Activated naive CD4-positive, alpha-beta T cell treated with anti-CD3 and anti-CD28 coated beads, Interleukin-2, amount 50 U/mL, for 72 hours (primary cell): ENCODE data around the gene RANBP17. TPM values are rescaled to one million over a fixed set of nuclear protein-coding genes. Genes with fewer than 3 reads are reported as not detected.

ENCODE experiments used
- ATAC-seq, 2 donors: fragments of 150-1000 bp; cut with Tn5 transposase; 2 replicates each; pipeline ENCODE4 v1.10.0; 2021; ENCODE audit warnings: mild to moderate bottlenecking in 2 of 2, moderate library complexity in 2 of 2
- DNase-seq, 2 donors: peaks; one replicate each; pipeline ENCODE4 v3.0.0; 2021 to 2022; ENCODE audit warnings: low spot score in 2 of 2
- H3K27ac Mint-ChIP-seq, 2 donors: one replicate each; pipeline ENCODE4 v1.8.0; 2022; ENCODE audit warnings: mild to moderate bottlenecking in 2 of 2, mixed read lengths in 2 of 2
- H3K36me3 Mint-ChIP-seq, 2 donors: one replicate each; pipeline ENCODE4 v1.8.0; 2022; ENCODE audit warnings: mixed read lengths in 2 of 2
- H3K9me3 Mint-ChIP-seq, 2 donors: one replicate each; pipeline ENCODE4 v1.8.0; 2022; ENCODE audit warnings: mixed read lengths in 2 of 2
- total RNA-seq, 2 donors: library from RNA; stranded (reverse); gene quantifications; one replicate each; pipeline ENCODE4 v1.2.3, GENCODE V29; 2022

Gene RANBP17
- total RNA-seq, 2 donors from 2014 or later = not detected

DNA sequence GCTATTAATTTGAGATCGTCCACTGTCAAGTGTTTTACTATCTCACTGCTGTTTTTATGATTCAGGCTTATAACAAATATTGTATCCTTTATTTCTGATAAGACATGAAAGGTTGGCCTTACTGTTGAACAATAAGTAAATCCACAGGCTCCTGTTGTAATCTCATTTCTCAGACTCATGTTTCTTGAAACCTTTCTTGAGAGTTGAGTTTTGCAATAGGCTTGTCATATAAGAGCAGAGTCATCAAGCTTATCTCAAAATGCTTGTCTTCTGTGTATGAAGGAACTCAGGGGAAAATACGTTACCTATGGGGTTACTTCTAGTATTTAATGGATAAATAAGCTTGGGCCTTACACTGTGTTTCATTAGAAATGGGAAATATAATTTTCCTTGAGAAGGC lies 438.0 kb downstream of the RANBP17 start:
- no peak for ATAC-seq
- H3K36me3 Mint-ChIP-seq = no peaks in the 10 kb centered on the region
- no peak for DNase-seq
- H3K9me3 Mint-ChIP-seq = no peaks in the 10 kb centered on the region
- no peak overlapping the region for H3K27ac Mint-ChIP-seq

DNA sequence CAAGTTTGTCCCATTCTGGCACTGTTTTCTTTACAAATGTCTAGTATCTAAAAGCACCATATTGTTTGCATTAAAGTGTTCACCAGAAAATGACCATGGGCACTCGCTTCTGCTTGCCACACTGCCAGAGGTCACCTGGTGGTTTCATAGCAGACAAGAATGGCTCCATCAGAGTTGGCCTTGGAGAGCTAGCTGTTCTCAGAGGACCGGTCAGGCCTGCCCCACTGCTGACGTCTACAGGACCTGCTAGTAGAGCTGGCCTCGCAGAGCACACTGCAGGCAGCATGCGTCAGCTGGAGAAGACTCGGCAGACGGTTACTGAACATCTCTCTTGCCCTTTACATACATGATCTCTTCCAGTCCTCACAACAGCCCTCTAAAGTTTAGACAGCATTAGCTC lies 438.5 kb downstream of the RANBP17 start:
- H3K27ac Mint-ChIP-seq = no peak overlapping the region
- ATAC-seq = no peak
- H3K36me3 Mint-ChIP-seq = no peaks in the 10 kb centered on the region
- H3K9me3 Mint-ChIP-seq = no peaks in the 10 kb centered on the region
- no peak for DNase-seq

DNA sequence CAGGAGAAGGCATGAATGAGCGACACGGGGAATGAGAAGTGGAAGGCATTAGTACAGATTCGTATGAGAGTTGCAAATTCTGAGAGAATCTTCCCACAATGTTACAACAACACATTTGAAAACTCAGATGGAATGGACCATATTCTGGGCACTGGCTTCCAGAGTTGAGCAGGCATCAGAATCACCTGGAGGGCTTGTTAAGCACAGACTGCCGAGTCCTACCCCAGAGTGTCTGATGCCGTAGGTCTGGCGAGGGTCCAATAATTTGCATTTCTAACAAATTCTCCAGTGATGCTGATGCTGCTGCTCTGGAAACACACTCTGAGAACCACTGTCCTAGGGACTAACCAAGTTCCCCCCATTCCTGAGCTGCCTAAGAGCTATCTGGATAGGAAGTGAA lies 444.3 kb downstream of the RANBP17 start:
- no peaks in the 10 kb centered on the region for H3K9me3 Mint-ChIP-seq
- H3K27ac Mint-ChIP-seq = no peak overlapping the region
- DNase-seq = no peak
- no peak for ATAC-seq
- H3K36me3 Mint-ChIP-seq = no peaks in the 10 kb centered on the region

DNA sequence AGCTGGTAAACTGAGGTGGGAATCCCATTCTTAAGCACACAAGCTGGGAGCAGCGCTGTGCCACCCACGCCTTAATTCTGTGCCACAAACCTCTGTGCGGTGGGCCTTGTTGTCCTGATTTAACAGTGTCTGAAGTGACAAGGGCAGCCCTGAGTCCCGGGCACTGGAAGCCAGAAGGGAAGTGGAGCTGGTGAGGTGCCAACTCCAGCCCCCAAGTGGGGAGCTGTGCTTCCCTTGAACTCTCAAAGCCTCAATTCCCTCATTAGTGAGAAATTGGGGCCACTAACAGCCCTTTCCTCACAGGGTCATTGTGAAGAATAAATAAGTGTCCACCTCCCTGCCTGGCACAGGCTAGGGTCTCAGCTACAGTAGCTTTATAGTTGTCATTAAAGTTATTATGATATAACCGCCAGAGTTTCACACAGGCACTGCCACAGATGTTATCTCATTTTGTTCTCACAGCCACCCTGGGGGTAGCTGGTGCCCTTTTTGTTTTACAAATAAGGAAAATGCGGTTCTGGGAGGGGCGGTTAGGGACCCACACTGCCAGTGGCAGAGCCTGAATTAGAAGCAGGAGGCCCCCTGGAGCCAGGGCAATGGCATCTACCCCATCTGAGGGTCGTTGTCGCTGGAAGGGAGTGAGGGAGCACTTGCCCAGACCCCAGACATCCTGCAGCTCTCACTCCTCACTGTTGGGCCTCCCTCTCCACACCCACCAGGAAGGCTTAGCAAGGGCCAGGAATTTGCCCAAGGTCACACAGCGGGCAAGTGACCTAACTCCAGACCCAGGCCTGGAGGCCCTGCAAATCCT lies 445.2 kb downstream of the RANBP17 start:
- ATAC-seq (no peak), DNase-seq (no peak)
- Mint-ChIP-seq H3K9me3 (no peaks in the 10 kb centered on the region), H3K27ac (no peak overlapping the region), H3K36me3 (no peaks in the 10 kb centered on the region)

DNA sequence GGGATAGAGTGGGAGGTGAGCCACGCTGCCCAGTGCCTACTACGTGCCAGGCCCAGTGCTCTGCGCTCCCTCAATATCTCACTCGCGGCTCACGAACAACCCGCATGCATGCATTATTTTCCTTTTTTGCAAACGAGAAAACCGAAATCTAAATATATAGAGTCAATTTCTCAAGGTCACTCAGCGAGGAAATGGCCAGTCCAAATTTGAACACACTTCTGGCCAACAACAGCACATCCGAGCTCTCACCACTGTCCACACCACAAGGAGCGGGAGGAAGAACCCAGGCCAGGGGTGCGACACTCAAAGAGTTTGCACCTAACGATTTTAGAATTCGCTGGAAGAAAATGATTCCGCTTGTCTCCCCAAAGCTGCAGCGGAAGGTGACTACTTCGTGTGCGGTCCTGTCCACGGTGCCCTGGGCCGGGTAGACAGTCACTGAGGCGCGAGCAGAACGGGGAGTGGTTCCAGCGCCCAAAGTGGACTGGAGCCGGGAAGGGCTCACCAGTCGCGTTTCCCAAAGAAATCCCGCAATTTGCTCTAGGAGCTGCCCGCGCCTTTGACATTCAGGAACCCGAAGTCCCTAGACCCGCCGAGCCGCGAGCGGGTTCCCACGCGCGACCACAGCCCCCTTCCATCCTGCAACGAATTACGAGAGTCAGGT lies 446.1 kb downstream of the RANBP17 start:
- peak overlapping the region in 1 of 2 donors; percentile 75 for H3K27ac Mint-ChIP-seq
- H3K36me3 Mint-ChIP-seq = peaks cover 0 to 4% of the 10 kb centered on the region in 2 donors
- ATAC-seq (no peak), DNase-seq (no peak)
- H3K9me3 Mint-ChIP-seq = no peaks in the 10 kb centered on the region

DNA sequence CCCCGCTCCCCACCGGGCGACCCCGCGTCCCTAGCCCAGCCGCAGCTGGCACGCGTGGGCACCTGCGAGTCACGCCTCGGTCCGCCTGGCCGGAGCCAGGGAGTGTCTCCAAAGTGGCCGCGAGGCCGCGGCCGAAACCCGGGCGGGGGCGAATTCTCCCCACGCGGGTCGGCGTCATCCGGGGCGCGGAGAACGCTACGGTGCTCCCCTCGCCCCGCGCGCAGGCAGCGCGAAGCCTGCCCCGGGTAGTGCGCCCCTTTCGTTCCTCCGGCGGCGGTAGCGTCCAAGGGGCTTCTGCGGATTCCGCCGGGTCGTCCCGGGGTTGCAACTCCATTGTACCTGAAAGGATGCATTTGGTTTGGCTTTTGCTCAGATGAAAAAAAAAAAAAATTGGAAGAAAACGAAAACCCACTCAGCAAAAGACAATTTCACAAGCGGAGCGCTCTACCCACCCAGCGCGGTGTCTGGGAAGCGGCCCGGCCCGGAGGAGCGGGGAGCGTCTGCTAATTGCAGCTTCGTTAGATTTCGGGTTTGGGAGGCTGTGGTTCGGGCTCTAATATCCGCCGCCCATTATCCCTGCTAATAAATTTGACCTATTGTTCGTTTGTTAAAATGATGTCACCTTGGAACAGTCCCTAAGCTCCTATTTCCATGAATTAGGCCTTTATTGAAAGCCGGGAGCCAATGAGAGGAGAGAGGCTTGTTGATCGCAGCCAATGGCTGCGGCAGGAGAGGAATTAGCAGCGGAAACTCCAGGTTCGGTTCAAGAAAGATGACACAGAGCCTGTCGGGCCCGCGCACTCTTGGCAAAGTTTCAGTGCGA lies 446.8 kb downstream of the RANBP17 start, which contains the start of gene TLX3:
Gene TLX3 (plus strand): TSS at position 796 of the 823 bp plus-strand sequence. CDS start 118 bp downstream, outside the sequence.
- H3K9me3 Mint-ChIP-seq = no peaks in the 10 kb centered on the region
- ATAC-seq (no peak), DNase-seq (no peak)
- peaks cover 0 to 6% of the 10 kb centered on the region in 2 donors for H3K36me3 Mint-ChIP-seq
- peak within 1 kb of the TSS in 1 of 2 donors; percentile 86 for H3K27ac Mint-ChIP-seq

DNA sequence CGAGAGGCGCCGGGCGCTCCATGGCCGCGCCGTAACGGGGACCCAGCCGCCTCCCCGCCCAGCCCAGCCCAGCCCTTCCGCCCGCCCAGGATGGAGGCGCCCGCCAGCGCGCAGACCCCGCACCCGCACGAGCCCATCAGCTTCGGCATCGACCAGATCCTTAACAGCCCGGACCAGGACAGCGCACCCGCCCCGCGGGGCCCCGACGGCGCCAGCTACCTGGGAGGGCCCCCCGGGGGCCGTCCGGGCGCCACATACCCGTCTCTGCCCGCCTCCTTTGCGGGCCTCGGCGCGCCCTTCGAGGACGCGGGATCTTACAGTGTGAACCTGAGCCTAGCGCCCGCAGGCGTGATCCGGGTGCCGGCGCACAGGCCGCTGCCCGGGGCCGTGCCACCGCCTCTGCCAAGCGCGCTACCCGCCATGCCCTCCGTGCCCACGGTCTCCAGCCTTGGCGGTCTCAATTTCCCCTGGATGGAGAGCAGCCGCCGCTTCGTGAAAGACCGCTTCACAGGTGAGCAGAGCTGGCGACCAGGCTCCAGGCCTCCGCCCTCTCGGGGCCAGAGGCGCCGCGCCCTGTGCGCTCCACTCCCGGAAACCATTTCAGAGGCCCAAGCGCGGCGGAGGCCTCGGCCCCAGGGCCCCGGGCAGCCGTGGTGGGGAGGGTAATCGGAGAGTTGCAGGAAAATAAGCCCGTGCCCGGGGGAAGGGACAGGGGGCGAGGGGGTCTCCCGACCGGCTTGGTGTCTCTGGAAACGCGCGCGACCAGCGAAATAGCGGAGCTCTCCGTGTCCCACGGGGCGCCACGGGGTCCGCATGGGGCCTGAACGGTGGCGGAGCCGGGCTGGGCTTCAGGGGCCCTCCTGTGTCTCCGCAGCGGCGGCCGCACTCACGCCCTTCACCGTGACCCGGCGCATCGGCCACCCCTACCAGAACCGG lies 447.7 kb downstream of the RANBP17 start:
- Mint-ChIP-seq H3K36me3 (peaks cover 0 to 6% of the 10 kb centered on the region in 2 donors), H3K27ac (no peak overlapping the region), H3K9me3 (no peaks in the 10 kb centered on the region)
- ATAC-seq = no peak
- DNase-seq = no peak

DNA sequence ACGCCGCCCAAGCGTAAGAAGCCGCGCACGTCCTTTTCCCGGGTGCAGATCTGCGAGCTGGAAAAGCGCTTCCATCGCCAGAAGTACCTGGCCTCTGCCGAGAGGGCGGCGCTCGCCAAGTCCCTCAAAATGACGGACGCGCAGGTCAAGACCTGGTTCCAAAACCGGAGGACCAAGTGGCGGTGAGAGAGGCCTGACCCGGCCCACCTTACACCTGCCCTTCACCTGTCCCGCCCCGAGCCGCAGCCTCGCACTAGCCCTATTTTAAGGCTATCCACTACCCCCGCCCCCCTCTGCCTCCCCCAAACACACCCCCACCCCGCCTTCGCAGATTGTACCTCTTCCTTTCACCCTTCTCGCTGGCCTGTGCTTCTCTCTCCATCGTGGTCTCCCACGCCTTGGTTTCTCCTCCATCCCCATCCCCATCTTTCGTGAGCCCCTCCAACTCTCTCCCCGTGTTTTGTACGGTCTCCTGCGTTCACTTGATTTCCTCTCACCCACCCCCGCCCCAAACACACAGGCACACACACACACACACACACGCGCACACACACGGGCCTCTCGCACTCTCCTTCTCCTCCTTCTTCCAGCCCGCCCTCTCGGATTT lies 448.5 kb downstream of the RANBP17 start:
- Mint-ChIP-seq H3K9me3 (no peaks in the 10 kb centered on the region), H3K36me3 (peaks cover 0 to 6% of the 10 kb centered on the region in 2 donors), H3K27ac (peak overlapping the region in 1 of 2 donors; percentile 30)
- no peak for DNase-seq
- ATAC-seq = peak in 1 of 2 donors; percentile 16

DNA sequence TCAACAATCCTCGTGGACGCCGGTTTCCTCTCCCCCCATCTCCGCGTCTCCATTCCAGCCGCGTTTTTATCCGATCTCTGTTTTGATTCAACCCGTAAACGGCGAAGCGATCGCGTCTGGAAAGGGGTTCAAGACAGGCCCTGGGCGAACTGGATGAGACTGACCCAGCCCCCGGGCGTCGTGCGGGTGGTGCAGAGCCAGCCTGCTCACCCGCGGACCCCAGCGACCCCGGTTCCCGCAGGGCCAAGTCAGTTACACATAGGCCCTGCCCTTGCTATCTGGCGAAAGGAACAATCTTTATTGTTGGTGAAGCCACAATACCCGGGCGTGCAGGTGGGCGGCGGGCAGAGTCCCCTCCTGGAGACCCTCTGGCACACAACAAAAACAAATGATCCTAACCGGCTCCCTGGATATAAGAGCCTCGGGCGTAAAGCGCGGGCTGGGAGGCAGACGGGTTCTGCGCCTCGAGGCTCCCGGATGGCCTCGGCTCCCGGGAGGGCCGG lies 449.1 kb downstream of the RANBP17 start:
- Mint-ChIP-seq H3K9me3 (no peaks in the 10 kb centered on the region), H3K27ac (no peak overlapping the region), H3K36me3 (peaks cover 0 to 6% of the 10 kb centered on the region in 2 donors)
- no peak for DNase-seq
- ATAC-seq = no peak

DNA sequence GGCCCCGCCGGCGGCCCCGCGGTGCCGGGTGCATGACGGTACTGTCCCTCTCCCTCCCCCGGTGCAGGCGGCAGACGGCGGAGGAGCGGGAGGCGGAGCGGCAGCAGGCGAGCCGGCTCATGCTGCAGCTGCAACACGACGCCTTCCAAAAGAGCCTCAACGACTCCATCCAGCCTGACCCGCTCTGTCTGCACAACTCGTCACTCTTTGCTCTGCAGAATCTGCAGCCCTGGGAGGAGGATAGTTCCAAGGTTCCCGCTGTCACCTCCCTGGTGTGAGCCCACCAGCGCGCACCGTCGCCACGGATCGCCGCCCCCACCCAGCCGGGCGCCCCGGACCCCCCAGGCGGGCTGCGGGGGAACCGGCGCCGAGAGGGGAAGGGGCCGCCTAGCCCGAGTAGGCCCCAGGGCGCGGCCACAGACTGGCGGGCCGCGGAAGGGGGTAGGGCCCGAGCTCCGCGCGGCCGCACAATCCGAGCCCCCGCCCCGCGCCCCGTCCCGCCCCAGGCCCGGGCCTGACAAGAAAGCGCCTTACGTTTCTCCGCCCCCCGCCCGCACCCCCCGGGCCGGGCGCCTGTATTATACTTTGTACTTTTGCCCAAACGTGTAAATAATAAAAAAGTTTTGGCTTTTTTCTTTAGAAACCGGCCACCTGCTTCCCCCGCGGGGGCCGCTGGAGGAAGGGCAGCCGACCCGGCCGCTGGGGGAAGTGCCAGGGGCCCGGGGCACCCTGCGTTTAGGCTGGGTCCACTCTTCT lies 449.7 kb downstream of the RANBP17 start:
- peak in 1 of 2 donors; percentile 41 for ATAC-seq
- peaks cover 0 to 6% of the 10 kb centered on the region in 2 donors for H3K36me3 Mint-ChIP-seq
- no peak overlapping the region for H3K27ac Mint-ChIP-seq
- DNase-seq = no peak
- H3K9me3 Mint-ChIP-seq = no peaks in the 10 kb centered on the region

DNA sequence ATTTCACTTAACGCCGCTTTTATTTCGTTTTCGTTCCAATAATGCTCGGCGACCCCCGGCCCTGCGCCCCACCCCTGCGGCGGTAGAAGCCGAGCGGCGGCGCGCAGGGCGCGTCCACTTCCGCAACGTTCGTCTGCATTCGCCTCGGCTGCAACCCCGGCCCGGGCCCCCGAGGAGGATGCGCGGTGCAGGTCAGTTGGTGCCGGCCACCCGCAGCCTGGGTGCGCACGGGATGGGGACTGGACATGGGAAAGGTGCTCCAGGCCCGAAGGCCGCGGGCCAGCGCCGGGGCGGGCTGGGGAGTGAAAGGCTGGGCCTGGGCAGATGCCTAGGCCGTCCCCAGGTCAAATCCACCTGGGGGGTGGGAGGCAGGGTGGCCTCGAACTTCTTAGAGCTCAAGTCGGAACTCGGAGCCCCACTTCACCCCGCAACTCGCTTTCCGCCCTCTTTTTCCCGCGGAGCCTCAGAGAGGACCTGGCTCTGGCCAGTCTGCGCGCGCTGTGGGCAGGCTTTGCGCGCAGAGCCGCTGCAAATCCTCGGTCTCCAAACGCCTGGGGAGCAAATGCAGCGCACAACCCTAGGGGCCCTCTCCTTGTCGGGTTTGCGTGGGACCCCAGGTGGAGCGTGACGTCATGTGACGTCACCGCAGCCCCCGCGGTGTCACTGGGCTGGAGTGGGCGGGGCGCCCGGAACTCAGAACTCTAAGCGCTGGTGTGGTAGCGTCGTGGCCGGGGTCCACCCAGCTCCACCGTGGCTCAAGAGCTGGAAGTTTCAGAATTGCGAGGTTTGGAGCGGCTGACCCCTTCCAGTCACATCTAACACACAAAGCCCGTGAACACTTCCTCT lies 450.5 kb downstream of the RANBP17 start:
- Mint-ChIP-seq H3K9me3 (no peaks in the 10 kb centered on the region), H3K36me3 (peaks cover 0 to 6% of the 10 kb centered on the region in 2 donors), H3K27ac (no peak overlapping the region)
- no peak for ATAC-seq
- no peak for DNase-seq

DNA sequence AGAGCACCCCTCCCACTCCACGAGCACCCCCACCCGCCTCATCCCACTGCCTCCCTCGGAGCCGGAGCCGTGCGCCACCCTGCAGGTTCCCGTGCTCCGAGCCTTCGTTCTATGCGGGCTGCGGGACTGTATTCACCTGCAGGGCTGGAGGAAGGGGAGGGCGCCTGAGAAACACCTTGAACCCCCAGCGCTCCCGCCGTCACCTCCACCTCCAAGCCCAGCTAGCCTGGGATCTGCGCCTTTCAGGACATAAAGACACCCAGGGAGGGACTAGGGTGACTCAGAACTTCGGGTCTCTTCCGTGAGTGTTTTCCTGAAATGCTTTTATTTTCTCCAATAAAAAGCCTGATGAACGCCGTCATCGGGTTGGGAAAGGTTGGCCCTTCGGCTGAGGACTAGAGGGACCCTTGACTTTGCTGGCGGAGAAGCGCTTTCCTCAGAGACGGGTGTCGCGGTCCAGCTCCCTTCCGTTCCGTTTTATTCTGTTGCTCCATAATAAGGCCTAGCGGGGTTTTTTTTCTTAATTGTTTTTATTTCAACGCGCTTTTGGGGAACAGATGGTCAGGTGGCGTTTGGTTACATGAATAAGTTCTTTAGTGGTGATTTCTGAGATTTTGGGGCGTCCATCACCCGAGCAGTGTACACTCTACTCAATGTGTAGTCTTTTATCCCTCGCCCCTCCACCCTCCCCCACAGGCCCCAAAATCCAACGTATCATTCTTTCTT lies 451.8 kb downstream of the RANBP17 start:
- no peak for ATAC-seq
- H3K27ac Mint-ChIP-seq = peak overlapping the region in 1 of 2 donors; percentile 65
- no peaks in the 10 kb centered on the region for H3K9me3 Mint-ChIP-seq
- peaks cover 0 to 6% of the 10 kb centered on the region in 2 donors for H3K36me3 Mint-ChIP-seq
- DNase-seq = no peak

DNA sequence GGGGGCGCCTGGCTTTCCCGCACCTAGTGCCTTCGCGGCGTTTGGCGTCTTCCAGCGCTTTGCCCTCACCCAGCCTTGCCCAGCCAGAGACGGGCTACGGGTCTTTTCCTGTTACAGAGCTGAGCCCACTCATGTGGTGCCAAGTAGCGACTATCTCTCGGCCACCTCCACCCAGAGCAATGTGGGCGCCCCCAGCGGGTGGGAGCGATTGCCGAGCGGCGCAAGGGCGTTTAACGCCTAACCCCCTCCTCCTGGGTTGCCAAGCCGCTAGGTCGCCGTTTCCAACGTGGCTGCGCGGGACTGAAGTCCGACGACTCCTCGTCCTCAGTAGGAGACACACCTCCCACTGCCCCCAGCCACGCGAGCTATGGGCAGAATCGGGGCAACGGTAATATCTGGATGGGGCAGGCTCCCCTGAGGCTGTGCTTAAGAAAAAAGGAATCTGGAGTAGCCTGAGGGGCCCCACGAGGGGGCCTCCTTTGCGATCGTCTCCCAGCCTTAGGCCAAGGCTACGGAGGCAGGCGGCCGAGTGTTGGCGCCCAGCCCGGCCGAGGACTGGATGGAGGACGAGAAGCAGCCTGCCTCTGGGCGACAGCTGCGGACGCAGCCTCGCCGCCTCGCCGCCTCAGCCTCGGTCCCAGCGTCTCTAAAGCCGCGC lies 453.0 kb downstream of the RANBP17 start:
- H3K36me3 Mint-ChIP-seq = peaks cover 0 to 6% of the 10 kb centered on the region in 2 donors
- no peak for ATAC-seq
- no peak for DNase-seq
- H3K9me3 Mint-ChIP-seq = no peaks in the 10 kb centered on the region
- peak overlapping the region in 1 of 2 donors; percentile 22 for H3K27ac Mint-ChIP-seq
